HG02642 (cell line): ENCODE measurements around the gene THAP10.
"Not testable (repeated sequence)": the region's sequence is repeated elsewhere in the genome, so short reads cannot be mapped to it uniquely, and the experiment has no call there.

ENCODE experiments used
- ATAC-seq: cut with Tn5 transposase; IDR thresholded peaks from one replicate; pipeline ENCODE4 v1.9.1; 2021; ENCODE audit warnings: mild to moderate bottlenecking; ENCODE audit not compliant: unreplicated experiment, poor library complexity

Gene THAP10

DNA sequence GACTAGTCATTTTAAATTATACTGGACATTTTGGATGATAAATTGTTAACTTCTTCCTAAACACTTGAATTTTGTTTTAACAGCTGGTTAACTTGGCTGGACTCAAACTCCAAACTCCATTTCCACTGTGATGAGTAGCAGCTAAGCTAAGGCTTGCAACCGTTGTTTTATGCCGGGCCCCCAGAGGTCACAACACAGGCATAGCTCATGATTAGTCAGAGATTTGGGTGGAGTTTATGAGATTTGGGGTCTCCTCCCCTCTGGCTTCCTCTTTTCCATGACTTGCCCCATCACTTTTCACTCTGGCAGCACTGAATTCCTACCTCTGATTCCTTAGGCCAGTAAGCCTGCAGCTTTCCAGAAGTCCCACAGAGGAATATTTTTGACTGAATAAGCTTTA is 12.8 kb downstream of the THAP10 start:
- no peak for ATAC-seq

DNA sequence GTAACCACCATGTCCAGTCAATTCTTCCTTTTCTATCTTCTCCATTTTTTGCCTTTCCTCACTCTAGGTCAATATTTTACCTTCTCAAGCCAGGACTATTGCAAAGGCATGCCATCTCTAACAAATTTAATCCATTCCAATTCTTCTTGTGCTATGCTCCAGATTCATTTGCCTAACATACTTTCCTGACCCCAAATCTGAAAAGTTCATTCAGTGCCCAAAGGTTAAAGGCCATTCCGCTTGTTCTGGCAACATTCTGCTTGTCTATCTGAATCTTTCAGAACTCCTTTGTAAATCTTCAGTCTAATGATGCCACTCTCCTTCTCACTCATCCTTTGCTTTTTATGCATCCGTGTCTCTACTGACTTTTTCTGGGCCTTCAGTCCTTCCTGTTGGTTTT is 15.6 kb downstream of the THAP10 start:
- no peak for ATAC-seq

DNA sequence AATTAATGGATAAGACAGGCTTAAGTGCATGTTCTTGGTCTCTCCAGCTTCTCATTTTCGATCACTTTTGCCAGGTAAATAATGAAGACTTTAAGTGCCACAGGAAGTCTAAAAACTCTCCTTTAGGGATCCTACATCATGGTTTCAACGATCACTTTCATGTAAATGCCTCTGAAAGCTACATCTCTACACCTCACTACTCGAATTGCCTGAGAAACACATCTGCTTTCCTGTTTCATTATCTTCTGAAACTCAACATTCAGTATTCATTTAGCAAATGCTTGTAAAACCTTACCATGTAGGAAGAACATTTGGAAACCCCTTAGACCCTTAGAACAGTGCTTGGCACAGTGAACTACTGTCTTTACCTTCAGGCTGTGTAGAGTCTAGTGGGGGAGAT is 16.2 kb downstream of the THAP10 start:
- no peak for ATAC-seq

DNA sequence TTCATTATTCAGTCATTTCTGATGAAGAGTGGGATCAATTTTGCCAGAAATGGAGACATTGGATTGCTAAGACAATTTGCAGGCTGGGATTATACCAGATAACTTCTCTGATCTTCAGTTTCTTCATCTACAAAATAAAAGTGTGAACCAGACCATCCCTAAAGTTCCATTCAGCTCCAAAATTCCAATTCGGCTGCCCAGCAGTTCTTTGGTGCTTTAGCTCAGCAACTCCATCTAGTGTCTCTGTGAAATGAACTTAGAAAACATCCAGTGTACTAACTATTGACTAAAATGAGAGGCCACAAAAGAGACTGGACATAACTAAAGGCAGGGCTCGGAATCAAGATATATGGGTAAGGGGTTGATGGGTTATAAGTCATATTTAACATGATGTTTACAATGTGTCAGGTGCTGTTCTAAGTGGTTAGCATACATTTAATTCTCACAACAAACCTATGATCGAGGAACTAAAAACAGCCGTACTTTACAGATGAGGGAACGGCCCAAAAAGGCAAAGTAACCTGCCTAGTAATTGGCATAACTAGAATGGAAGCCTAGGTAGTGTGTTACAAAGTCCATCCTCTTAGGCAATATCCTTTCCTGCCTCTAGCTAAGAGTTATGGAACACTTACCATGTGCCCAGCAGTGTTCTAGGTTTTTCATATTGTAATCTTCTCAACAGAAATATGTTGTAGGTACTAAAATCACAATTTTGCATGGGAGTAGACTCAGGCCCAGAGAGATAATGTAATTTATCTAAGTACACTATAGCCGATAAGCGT is 17.0 kb downstream of the THAP10 start:
- ATAC-seq, result no peak

DNA sequence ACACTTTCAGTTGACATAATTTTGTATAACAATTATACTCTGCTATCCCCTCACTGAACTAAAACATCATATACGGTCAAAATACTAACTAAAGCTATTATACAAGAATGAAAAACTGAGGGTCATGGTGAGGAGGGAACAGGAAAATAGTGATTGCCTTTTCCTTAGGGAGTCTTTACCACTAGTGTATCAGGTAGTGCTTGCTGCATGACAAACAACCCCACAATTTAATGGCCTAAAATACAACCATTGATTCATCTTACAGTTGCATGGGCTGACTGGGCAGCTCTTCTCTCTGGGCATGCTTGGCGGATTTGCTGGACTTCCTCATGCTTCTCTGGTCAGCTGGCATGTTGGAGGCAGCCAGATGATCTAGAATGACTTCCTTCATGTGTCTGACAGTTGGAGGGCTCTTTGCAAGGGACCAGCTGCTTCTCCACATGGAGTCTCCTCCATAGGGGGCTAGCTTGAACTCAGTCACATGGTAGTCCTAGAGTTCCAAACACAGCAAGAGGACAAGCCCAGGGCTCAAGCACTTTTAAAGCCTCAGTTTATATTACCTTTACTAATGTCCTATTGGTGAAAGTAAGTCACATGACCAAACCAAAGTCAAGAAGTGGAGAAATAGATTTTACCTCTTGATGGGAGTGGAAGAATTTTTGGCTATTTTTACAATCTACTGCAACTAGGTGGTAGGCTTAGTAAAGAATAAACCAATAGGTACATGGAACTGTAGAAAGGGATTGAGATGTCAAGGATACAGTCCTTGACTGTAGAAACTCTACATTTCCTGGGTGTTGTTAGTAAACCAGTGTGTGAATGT is 18.8 kb downstream of the THAP10 start:
- ATAC-seq, result no peak

DNA sequence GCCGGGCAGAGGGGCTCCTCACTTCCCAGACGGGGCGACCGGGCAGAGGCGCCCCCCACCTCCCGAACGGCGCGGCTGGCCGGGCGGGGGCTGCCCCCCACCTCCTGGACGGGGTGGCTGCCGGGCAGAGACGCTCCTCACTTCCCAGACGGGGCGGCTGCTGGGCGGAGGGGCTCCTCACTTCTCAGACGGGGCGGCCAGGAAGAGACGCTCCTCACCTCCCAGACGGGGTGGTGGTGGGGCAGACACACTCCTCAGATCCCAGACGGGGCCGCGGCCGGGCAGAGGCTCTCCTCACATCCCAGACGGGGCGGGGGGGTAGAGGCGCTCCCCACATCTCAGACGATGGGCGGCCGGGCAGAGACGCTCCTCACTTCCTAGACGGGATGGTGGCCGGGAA is 20.7 kb downstream of the THAP10 start:
- ATAC-seq, result not testable (repeated sequence)

DNA sequence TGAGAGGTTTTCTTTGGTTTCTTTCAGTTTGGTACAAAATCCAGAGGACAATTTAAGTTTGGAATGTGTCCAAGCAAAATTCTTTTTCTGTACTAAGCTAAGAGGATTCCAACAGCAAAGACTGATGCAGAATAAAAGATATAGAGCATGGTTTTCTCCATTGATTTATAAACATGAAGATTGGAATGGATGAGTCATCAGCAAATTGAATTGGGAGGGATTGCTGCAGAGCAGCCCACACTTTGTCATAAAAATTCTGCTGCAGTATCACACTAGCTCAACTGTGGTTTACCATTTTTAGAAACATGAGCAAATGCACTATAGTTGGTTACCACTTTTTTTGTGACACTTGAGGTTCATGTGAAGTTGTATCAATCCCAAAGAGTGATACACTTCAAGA is 22.2 kb downstream of the THAP10 start:
- ATAC-seq, result no peak

DNA sequence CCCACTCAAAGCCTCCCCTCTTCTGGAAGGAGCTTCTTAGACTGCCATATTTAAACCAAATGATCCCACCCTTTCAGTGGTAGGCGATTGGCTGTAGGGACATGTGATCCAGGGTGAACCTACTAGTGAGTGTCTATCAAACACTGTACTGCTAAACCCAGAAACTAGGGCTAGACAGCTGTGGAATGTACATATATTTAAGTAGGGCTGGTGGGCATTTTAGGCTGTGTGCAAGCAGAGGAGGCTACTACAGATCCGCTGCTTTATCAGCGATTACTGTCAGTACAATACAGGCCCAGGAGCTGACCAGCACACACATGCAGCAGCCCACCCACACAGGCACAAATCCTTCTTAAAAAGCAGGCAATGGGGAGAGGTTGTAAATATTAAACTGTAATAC is 22.9 kb downstream of the THAP10 start:
- ATAC-seq, result no peak

DNA sequence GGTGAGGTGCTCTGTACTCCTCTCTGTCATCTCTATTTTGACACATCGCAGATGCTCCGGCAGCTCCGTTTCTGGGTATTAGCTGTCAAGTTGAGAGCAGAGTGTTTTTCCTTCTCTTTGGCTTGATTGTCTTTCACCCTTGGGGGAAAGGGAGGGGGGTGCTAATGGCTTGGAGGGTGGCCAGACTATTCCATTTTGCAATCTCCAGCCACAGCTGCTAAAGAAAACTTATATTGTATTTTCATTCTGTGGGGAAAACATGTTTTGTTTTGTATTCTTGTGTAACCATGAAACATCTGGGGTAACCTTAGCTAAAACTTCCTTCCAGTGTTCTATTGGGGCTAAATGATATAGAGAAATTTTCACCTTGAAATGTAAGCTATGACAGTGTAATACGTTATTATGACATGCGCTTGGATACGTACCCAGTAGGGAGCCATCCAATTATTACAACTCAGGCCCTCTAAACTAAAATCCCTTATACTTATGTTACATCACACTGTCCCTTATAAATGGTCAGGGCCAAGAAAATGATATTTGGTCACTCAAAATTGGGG is 24.2 kb downstream of the THAP10 start:
- no peak for ATAC-seq

DNA sequence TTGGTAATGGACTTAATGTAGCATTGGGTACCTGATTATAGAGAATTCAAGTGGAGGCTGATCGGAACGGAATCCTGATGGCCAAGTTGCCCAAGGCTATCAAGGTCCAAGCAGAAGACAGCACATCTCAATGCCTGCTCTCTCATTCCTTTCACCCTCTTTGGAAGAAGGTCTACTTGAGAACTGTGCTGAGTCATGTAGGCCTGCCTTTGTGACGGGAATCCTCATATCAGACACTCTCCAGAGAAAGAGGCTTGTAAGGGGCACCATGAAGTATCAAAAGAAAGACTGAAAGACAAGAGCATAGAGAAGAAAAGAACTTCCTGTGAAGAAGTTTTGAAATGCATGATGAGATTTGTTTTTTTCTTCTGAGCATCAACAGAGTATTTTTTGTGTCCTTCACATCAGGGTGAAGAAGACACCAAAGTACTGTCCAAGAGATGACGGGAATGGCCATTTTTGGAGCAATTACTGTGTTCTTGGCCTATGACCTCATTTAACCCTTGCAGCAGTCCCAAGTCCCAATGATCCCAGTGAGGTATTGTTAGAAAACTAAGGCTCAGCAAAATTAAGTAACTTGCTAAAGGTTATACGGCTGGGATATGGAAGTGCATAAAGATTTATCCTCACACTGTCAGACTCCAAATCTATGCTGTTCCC is 25.1 kb downstream of the THAP10 start:
- ATAC-seq, result no peak

DNA sequence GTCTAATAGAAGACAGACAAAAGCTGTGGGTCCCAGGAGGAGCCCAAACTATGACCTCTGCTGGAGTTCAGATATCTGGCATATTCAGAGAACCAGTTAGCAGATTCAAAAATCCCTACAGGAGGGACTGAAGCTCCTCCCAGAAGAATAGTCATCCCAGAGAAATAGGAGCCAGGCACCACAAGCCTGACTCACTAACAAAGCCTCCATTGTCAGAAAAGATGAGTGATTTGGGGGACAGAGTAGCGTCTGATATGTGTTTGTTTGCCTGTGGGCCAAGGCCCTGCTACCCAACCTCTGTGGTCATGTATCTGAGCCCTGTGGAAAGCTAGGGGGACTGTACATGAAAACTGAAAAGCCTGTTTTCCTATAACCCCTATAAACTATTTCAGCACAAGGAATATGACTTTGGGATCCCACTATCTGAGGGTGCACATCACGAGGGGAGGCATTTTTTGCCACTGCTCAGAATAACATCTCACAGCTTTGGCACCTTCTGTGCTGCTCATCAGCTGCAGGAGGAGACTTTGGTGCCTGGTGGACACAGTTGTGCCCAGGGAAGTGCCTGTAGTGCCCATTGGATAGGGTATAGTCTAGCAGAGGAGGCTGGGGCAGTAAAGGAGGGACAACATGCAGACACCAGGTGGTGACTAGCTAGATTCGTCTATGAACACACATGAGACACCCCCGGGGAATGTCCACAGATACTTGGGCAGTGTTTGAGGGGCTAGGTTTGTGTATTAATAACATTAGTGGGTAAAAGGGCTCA is 28.6 kb downstream of the THAP10 start:
- ATAC-seq, result no peak

DNA sequence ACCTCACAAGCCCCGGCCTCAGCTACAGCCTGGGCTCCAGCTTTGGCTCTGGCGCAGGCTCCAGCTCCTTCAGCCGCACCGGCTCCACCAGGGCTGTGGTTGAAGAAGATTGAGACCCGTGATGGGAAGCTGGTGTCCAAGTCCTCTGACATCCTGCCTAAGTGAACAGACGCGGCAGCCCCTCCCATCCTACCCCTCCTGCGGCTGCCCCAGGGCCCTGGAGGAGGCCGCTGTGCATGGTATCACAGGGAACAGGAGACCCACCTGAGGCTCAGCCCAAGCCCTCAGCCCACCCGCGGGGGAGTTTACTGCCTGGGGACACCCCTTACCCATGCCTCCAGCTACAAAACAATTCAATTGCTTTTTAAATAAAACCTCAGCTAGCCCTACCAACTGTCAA is 32.2 kb downstream of the THAP10 start:
- ATAC-seq, result no peak

DNA sequence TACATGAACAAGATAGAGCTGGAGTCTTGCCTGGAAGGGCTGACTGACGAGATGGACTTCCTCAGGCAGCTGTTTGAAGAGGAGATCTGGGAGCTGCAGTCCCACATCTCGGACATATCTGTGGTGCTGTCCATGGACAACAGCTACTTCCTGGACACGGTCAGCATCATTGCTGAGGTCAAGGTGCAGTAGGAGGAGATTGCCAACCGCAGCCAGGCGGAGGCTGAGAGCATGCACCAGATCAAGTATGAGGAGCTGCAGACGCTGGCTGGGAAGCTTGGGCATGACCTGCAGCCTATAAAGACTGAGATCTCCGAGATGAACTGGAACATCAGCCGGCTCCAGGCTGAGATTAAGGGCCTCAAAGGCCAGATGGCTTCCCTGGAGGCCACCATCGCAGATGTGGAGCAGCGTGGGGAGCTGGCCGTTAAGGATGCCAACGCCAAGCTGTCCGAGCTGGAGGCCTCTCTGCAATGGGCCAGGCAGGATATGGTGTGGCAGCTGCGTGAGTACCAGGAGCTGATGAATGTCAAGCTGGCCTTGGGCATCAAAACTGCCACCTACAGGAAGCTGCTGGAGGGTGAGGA is 32.8 kb downstream of the THAP10 start:
- no peak for ATAC-seq

DNA sequence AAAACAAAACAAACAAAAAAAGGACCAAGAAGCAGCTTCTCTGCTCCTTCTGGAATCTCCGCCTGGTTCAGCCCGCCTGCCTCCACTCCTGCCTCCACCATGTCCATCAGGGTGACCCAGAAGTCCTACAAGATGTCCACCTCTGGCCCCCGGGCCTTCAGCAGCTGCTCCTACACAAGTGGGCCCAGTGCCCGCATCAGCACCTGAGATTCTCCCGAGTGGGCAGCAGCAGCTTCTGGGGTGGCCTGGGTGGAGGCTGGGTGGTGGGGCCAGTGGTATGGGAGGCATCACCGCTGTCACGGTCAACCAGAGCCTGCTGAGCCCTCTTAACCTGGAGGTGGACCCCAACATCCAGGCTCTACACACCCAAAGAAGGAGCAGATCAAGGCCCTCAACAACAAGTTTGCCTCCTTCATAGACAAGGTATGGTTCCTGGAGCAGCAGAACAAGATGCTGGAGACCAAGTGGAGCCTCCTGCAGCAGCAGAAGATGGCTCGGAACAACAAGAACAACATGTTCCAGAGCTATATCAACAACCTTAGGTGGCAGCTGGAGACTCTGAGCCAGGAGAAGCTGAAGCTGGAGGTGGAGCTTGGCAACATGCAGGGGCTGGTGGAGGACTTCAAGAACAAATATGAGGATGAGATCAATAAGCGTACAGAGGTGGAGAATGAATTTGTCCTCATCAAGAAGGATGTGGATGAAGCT is 33.5 kb downstream of the THAP10 start:
- not testable (repeated sequence) for ATAC-seq

DNA sequence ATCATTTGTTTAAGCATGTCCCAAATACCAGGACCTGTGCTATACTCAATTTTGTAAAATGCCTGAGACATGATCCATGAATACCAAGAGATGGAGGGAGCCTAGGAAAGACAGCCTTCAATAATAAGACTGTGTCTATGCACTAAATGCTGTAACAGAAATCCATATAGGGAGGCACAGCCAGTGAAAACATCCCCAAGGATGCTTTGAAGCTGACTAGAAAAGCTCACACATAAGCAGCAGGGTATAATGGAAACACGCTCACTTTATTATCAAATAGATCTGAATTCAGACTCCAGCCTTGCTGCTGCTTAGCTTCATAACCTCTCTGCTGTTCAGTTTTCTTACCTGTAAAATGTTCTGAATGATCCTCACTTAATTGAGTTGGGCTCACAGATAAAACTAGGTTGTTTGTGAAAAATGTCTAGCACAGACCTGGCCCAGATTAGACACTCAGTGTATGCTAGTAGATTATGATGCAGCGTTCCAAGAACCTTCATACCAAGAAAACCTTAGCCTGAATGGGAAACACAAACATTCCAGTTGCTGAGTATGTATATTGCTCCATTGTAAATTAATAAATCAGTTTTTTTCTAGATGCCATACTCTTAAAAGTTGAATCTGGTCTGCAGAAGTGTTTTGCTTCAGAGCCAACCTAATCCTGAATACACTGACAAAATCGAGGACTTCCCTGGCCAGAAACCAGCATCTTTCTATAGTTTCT is 34.5 kb downstream of the THAP10 start:
- ATAC-seq, result no peak

DNA sequence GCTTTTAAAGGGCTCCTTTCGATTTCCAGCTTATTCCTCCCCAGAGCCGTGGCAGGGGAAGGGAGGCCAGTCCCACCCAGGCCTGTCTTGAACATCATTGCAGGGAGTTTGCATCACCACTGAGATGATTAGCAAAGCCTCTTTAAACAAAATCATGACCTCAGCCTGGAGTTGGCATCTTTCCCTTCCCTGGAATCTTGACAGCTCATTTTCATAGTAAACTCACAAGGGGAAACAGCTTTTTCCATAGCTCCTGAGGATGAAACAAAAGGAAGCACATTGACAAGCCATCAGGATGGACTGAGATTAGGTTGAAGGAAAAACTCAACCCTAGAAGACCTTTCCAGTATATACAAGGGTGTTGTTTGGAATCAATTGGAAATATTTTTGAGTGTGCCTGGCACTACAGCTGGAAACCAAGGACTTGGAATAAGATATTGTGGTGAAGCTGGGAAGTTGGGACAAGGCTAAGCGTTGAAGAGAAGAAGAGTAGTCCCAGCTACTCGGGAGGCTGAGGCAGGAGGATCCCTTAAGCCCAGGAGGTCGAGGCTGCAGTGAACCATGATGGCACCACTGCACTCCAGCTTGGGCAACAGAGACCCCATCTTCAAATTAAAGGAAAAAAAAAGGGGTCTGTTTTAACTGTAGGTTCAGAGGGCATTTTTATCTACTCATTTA is 35.2 kb downstream of the THAP10 start:
- ATAC-seq, result no peak

DNA sequence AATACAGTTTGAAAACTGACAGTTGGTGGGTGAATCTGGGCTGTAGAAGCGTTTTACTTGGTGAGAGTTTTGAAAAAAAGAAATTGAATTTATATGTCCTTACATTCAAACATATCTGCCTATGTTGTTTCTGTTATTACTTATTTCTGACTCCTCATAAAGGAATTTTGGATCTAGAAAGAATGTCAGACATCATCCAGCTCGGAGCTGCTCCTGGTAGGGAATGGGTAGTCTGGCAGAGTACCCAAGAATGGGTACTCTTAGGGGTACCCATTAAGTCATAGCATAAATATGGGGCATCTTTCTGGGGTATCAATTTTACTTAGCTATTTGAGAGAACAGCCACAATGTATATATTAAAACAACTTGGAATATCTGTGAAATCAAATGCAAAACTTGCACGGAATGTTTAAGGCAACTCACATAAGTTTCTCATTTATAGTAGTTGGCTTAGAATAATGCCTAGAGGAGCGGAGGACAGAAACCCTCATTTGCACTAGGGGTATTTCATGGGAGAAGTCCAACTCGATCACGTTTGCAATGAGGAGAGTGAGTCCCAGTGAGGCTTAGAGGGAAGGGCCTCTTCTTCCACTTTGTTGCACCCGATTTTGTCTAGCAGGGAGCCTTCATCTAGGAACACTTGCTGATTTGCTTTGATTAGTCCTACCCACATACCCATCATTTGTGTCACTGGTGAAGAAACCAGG is 35.9 kb downstream of the THAP10 start:
- ATAC-seq, result no peak
